Epithelial cell of prostate (primary cell): Measurements from ENCODE around the gene ST6GALNAC6.

Experiments
- DNase-seq: peaks from one replicate; pipeline ENCODE4 v3.0.0-alpha.2; 2011; ENCODE audit warnings: low read depth, low spot score
- H3K27ac ChIP-seq: fragments of 450-650 bp; 2 replicates; pipeline ENCODE4 v1.5.1; 2017; ENCODE audit warnings: mild to moderate bottlenecking

The ST6GALNAC6 gene

GRCh38 chr9:127862075-127863011 is 37.1 kb downstream of the ST6GALNAC6 start:
- H3K27ac ChIP-seq = no peak overlapping the region
- no peak for DNase-seq

GRCh38 chr9:127860779-127861178 is 38.6 kb downstream of the ST6GALNAC6 start:
- no peak overlapping the region for H3K27ac ChIP-seq
- DNase-seq = no peak

DNA sequence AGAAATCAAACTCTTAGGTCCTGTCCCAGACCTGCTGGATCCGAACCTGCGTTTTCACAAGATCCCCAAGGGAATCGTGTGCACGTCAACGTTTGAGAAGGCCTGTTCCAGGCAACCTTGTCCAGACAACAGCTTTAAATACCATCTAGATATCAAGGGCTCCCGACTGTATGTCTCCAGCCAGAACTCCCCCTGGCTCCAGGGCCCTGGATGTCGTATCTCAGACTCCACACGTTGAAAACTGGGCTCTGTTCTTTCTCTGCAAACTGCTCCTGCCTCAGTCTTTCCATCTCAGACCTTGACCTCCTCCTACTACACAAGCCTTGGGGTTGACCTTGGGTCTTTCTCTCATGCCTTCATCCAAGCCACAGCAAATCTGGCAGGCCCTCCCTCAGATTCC is 39.1 kb downstream of the ST6GALNAC6 start:
- DNase-seq = no peak
- H3K27ac ChIP-seq = no peak overlapping the region

DNA sequence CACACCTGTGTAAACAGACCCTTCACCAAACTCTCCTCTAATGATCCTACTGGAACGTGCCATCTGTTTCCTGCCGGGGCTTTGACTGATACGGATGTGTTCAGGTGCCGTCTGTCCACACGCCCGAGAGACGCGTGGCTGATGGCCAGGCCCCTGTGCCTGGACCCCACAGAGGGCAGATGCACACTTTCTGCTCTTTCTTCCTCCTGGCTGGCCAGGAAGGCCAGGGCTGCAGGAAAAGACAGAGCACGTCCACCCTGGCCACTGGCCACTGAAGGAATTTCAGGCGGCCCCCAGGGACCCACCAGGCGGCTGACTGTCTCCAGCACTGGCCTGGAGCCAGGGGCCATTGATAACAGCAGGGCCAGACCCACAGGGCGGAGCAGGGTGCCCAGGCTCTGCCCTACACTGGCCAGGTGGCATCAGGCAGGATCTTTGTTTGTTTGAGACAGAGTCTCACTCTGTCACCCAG is 41.3 kb downstream of the ST6GALNAC6 start:
- H3K27ac ChIP-seq = no peak overlapping the region

GRCh38 chr9:127857278-127857677 is 42.1 kb downstream of the ST6GALNAC6 start:
- no peak overlapping the region for H3K27ac ChIP-seq
- DNase-seq = no peak

More for the DNA sequence above, 41.3 kb downstream of the ST6GALNAC6 start:
- no peak for DNase-seq

- no peak overlapping the region for H3K27ac ChIP-seq
- no peak for DNase-seq
Observed at GRCh38 chr9:127856729-127857116, 42.7 kb downstream of the ST6GALNAC6 start.

GRCh38 chr9:127856094-127856728 is 43.2 kb downstream of the ST6GALNAC6 start:
- no peak for DNase-seq
- no peak overlapping the region for H3K27ac ChIP-seq

GRCh38 chr9:127855522-127855921 is 43.9 kb downstream of the ST6GALNAC6 start:
- DNase-seq = no peak
- H3K27ac ChIP-seq = no peak overlapping the region

GRCh38 chr9:127854960-127855359 is 44.4 kb downstream of the ST6GALNAC6 start:
- DNase-seq = no peak
- no peak overlapping the region for H3K27ac ChIP-seq

GRCh38 chr9:127854184-127854806 is 45.1 kb downstream of the ST6GALNAC6 start, which contains the start of gene ENG:
TSS of gene ENG (minus strand) at chr9:127854658. CDS start at chr9:127854355, 303 bp downstream.
- no peak within 1 kb of the TSS for H3K27ac ChIP-seq
- DNase-seq = no peak

- no peak for DNase-seq
- no peak overlapping the region for H3K27ac ChIP-seq
Observed at GRCh38 chr9:127853312-127854183, 45.9 kb downstream of the ST6GALNAC6 start.

DNA sequence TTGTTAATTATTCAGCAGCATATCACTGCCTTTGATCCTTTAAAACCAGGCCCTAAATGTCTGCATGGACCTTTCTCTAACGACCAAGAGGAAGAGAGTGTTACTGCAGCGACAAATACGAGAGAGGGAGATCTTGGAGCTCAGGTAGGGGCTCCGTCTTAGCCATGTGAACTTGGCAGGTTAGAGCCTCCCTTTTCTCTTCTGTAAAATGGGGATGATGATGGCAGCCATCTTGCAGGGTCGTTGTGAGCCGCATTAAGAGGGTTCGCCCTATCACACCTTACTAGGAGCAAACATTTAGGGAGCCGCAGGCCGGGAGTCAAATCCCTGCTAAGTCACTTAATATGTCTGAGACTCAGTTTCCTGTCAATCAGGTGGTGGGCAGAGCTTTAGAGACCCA is 46.6 kb downstream of the ST6GALNAC6 start:
- no peak overlapping the region for H3K27ac ChIP-seq
- no peak for DNase-seq

GRCh38 chr9:127850286-127850830 is 49.0 kb downstream of the ST6GALNAC6 start:
- DNase-seq = no peak
- H3K27ac ChIP-seq = no peak overlapping the region

GRCh38 chr9:127848756-127849504 is 50.5 kb downstream of the ST6GALNAC6 start:
- DNase-seq = no peak
- no peak overlapping the region for H3K27ac ChIP-seq

DNA sequence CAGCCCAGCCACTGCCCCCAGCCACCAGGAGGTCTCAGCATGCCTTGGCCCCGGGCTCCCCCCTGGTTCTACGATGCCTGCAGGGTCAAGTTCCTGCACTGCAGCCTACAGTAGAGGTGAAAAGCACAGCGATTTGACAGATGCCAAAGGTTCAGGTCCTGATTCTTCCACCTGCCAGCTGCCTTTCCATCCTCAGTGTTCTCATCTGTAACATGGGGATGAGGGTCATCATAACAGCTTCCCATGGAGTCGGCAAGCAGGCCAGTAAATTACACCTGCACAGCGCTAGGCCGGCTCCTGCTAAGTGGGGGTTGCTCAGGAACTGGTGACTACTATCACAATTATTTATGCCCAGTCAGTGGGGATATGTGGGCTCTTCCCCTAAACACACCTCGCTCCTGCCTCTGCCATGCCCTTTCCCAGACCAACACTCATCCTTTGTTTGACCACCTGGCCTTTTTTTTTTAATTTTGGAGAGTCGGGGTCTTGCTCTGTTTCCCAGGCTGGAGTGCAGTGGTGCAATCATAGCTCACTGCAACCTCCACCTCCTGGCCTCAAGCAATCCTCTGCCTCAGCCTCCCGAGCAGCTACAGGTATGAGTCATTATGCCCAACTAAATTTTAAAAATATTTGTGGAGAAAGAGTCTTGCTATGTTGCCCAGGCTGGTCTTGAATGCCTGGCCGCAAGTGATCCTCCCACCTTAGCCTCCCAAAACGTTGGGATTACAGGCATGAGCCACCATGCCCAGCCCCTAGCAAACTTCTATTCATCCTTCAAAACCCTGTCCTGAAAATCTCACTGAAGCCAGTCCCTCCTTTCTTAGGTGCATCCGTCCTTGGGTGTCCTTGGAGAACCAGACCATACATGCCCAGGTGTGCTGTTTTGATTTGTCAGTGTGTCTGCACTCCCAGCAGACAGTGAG is 51.3 kb downstream of the ST6GALNAC6 start:
- no peak overlapping the region for H3K27ac ChIP-seq
- DNase-seq = no peak

- no peak overlapping the region for H3K27ac ChIP-seq
- no peak for DNase-seq
Observed at GRCh38 chr9:127847178-127847510, 52.3 kb downstream of the ST6GALNAC6 start.

GRCh38 chr9:127846443-127847177 is 52.8 kb downstream of the ST6GALNAC6 start:
- no peak for DNase-seq
- no peak overlapping the region for H3K27ac ChIP-seq
